ENCODE results near the gene IL10RA. TPM values are rescaled to one million over a fixed set of nuclear protein-coding genes. Genes with fewer than 3 reads are reported as not detected.
"Not testable (repeated sequence)": the region's sequence is repeated elsewhere in the genome, so short reads cannot be mapped to it uniquely, and the experiment has no call there.

IL10RA gene
- total and polyA plus RNA-seq, 8 donors, result 0.60 to 15.5 (median 2.7) TPM

GRCh38 chr11:117946842-117947526 lies 39.2 kb upstream of the IL10RA start:
- peak; percentile 76 to 99 (median 91) for DNase-seq
- Histone ChIP-seq H3K27ac (no peak overlapping the region), H3K36me3 (no peaks in the 10 kb centered on the region), H3K27me3 (no peaks in the 10 kb centered on the region), H3K9me3 (no peaks in the 10 kb centered on the region), H3K4me3 (no peak overlapping the region), H3K4me1 (no peaks in the 10 kb centered on the region)
- intact Hi-C loops (cut with DNase I), result loop anchor here in 1 of 3 donors (5.0 kb wide), 1 partner anchor 105 kb away; no protein-coding TSS in a partner anchor
- WGBS, 2 donors, result 38 to 44% methylated on average over 7 of the region's 7 CpGs
- ATAC-seq, result peak; percentile 96 to 99 (median 98)
- peak; percentile 96 to 97 (median 96) for TF ChIP-seq CTCF (IDR thresholded peaks at IDR 0.05)
- FAIRE-seq, result no peak

GRCh38 chr11:117947751-117948150 lies 38.4 kb upstream of the IL10RA start:
- H3K4me1 ChIP-seq, H3K9me3 ChIP-seq, H3K36me3 ChIP-seq, H3K4me3 ChIP-seq, H3K27ac ChIP-seq, H3K27me3 ChIP-seq, FAIRE-seq, DNase-seq, ATAC-seq: not testable (repeated sequence)
- WGBS, 2 donors, result 49 to 59% methylated on average over 10 of the region's 10 CpGs
- intact Hi-C loops (cut with DNase I), result loop anchor here in 1 of 3 donors (5.0 kb wide), 1 partner anchor 105 kb away; no protein-coding TSS in a partner anchor

GRCh38 chr11:117948466-117948865 lies 37.7 kb upstream of the IL10RA start:
- not testable (repeated sequence) for H3K27ac ChIP-seq, FAIRE-seq, DNase-seq, H3K9me3 ChIP-seq, H3K4me1 ChIP-seq, H3K4me3 ChIP-seq, H3K27me3 ChIP-seq, ATAC-seq, H3K36me3 ChIP-seq
- 72 to 78% methylated on average over 11 of the region's 11 CpGs for WGBS, 2 donors
- intact Hi-C loops (cut with DNase I), result loop anchor here in 1 of 3 donors (5.0 kb wide), 1 partner anchor 106 kb away; no protein-coding TSS in a partner anchor

- DNase-seq, result no peak
- Histone ChIP-seq H3K4me3 (no peak overlapping the region), H3K4me1 (peaks cover 0 to 4% (median 0%) of the 10 kb centered on the region in 3 donors), H3K36me3 (no peaks in the 10 kb centered on the region), H3K27ac (no peak overlapping the region), H3K27me3 (no peaks in the 10 kb centered on the region), H3K9me3 (no peaks in the 10 kb centered on the region)
- FAIRE-seq, result no peak
- 49 to 61% methylated on average over 6 of the region's 6 CpGs for WGBS, 2 donors
- intact Hi-C loops (cut with DNase I), result loop anchor here in 1 of 3 donors (5.0 kb wide), 1 partner anchor 107 kb away; no protein-coding TSS in a partner anchor
- ATAC-seq, result no peak
- TF ChIP-seq CTCF (IDR thresholded peaks at IDR 0.05), result no peak
Observed at GRCh38 chr11:117949062-117949461, 37.1 kb upstream of the IL10RA start.

GRCh38 chr11:117950301-117950700 lies 35.9 kb upstream of the IL10RA start:
- DNase-seq, result no peak
- Histone ChIP-seq H3K36me3 (no peaks in the 10 kb centered on the region), H3K27ac (no peak overlapping the region), H3K4me1 (peaks cover 0 to 4% (median 0%) of the 10 kb centered on the region in 3 donors), H3K27me3 (no peaks in the 10 kb centered on the region), H3K4me3 (no peak overlapping the region), H3K9me3 (no peaks in the 10 kb centered on the region)
- no peak for TF ChIP-seq CTCF (IDR thresholded peaks at IDR 0.05)
- WGBS, 2 donors, result 15 to 17% methylated on average over 5 of the region's 5 CpGs
- no peak for ATAC-seq
- intact Hi-C loops (cut with DNase I), result loop anchor here in 2 of 3 donors (5.0 to 10.0 kb wide), 2 partner anchors 104 to 108 kb away; no protein-coding TSS in a partner anchor
- no peak for FAIRE-seq

All from pancreas (tissue), 10 donors.